MM.1S (cell line): ENCODE results near the gene GYG2.

Source experiments
- EZH2 ChIP-seq: fragments of 300-600 bp; sonication (generic); optimal IDR thresholded peaks from 2 replicates; pipeline ENCODE3; 2017; ENCODE audit warnings: low read depth, mild to moderate bottlenecking, antibody characterized with exemption, low read length, mixed read lengths
- EZH2phosphoT487 ChIP-seq: fragments of 300-600 bp; sonication (generic); IDR thresholded peaks from 2 replicates; pipeline ENCODE4 v1.6.1; 2018; ENCODE audit warnings: antibody characterized with exemption, low read length
- TF ChIP-seq, protein P1 (sequence below): fragments of 300-600 bp; sonication (generic); IDR thresholded peaks from 2 replicates; pipeline ENCODE4 v1.5.1; 2016; ENCODE audit warnings: antibody characterized with exemption, low read length, mixed read lengths

GRCh38 chrX:2921193-2921592 lies 92.5 kb downstream of the GYG2 start:
- TF ChIP-seq, protein P1, sequence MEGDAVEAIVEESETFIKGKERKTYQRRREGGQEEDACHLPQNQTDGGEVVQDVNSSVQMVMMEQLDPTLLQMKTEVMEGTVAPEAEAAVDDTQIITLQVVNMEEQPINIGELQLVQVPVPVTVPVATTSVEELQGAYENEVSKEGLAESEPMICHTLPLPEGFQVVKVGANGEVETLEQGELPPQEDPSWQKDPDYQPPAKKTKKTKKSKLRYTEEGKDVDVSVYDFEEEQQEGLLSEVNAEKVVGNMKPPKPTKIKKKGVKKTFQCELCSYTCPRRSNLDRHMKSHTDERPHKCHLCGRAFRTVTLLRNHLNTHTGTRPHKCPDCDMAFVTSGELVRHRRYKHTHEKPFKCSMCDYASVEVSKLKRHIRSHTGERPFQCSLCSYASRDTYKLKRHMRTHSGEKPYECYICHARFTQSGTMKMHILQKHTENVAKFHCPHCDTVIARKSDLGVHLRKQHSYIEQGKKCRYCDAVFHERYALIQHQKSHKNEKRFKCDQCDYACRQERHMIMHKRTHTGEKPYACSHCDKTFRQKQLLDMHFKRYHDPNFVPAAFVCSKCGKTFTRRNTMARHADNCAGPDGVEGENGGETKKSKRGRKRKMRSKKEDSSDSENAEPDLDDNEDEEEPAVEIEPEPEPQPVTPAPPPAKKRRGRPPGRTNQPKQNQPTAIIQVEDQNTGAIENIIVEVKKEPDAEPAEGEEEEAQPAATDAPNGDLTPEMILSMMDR: no peak
- TF ChIP-seq EZH2 (no peak), EZH2phosphoT487 (no peak)
